ENCODE measurements around the gene CAPN12.

The CAPN12 gene

DNA sequence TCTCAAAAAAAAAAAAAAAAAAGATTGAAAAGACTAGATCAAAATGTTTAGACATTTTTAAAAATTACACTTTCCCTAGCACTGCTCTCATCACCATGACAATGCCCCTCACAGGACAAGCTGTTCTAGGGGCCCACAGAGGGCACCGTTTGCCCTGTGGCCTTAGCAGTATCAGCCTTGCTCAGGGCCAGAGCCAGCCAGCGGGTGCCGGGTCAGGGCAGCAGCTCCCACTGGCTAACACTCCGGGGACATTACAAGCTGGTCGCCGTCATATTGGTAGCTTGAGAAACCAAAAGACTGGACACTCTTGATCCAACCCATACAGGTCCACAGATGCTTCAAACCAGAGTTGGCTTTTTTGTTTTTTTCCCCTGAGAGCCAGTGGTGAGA lies 18.0 kb downstream of the CAPN12 start:
- ATAC-seq = no peak
- H3K9me3 Mint-ChIP-seq = no peaks in the 10 kb centered on the region
- peaks cover 98% of the 10 kb centered on the region for H3K36me3 Mint-ChIP-seq
- DNase-seq (ENCODE audit: low spot score in 2 of 2) = no peak
- H3K4me1 Mint-ChIP-seq = peaks cover 53% of the 10 kb centered on the region
- peak overlapping the region; percentile 90 for H3K27ac Mint-ChIP-seq
- peak overlapping the region; percentile 22 for H3K4me3 Mint-ChIP-seq

DNA sequence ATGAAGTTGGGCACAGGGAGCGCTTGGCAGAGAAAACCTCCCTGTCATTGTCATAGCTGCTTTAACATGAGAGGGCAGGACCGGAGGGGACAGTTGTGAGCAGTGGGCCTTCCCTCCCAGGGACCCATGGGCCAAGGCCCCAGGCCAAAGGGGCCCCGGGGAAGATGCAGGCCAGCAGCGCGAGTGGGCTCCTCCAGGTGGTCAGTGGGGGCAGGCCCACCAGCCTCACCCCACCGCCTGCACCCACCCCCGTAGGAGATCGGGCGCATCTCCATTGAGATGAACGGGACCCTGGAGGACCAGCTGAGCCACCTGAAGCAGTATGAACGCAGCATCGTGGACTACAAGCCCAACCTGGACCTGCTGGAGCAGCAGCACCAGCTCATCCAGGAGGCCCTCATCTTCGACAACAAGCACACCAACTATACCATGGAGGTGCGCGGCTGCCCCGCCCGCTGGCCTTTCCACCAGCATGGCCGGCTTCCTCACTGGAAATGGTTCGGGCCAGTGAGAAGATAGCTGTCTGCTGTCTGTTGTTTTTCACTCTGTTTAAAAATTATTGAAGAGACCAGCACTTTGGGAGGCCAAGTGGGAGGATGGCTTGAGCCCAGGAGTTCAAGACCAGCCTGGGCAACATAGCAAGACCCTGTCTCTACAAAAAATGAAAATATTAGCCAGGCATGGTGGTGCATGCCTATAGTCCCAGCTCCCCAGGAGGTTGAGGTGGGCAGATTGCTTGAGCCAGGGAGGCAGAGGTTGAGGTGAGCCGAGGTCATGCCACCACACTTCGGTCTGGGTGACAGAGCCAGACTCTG lies 18.6 kb downstream of the CAPN12 start:
- Mint-ChIP-seq H3K36me3 (peaks cover 98% of the 10 kb centered on the region), H3K9me3 (no peaks in the 10 kb centered on the region), H3K4me3 (peak overlapping the region; percentile 22), H3K27ac (peak overlapping the region; percentile 90), H3K4me1 (peaks cover 53% of the 10 kb centered on the region)
- DNase-seq (ENCODE audit: low spot score in 2 of 2) (no peak), ATAC-seq (no peak)

DNA sequence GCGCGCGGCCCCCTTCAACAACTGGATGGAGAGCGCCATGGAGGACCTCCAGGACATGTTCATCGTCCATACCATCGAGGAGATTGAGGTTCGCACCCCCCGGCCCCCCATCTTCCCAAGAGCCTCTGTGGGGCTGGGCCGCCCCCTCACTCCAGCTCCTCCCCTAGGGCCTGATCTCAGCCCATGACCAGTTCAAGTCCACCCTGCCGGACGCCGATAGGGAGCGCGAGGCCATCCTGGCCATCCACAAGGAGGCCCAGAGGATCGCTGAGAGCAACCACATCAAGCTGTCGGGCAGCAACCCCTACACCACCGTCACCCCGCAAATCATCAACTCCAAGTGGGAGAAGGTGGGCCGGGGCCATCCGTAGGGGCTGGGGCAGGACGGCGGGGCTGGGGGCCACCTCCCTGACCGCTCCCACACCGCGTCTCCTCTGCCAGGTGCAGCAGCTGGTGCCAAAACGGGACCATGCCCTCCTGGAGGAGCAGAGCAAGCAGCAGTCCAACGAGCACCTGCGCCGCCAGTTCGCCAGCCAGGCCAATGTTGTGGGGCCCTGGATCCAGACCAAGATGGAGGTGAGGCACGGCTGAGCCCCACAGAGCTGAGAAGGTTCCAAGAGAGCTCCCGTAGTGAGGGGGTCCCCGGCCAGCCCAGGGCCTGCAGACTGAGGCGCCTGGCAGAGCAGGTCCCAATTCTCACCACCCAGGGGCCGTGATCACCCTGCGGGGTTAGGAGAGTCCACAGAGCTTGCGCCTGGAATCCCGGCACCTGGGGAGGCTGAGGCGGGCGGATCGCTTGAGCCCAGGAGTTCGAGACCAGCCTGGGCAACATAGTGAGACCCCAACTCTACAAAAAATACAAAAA lies 20.1 kb downstream of the CAPN12 start:
- no peak for ATAC-seq
- H3K9me3 Mint-ChIP-seq = no peaks in the 10 kb centered on the region
- DNase-seq (ENCODE audit: low spot score in 2 of 2) = no peak
- peaks cover 95% of the 10 kb centered on the region for H3K36me3 Mint-ChIP-seq
- peaks cover 39% of the 10 kb centered on the region for H3K4me1 Mint-ChIP-seq
- H3K27ac Mint-ChIP-seq = peak overlapping the region; percentile 56
- H3K4me3 Mint-ChIP-seq = no peak overlapping the region

DNA sequence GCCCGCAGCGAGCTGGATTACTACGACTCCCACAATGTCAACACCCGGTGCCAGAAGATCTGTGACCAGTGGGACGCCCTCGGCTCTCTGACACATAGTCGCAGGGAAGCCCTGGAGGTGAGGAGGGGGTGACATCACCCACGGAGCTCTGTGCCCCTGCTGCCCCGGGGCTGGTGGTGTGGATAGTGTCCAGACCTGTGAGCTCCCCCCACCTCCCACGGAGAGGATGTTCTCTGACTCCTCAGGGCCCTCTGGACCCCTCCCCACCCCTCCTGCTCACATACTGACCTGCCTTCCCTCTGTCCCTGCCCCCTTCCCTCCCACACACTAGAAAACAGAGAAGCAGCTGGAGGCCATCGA lies 20.7 kb downstream of the CAPN12 start:
- H3K9me3 Mint-ChIP-seq = no peaks in the 10 kb centered on the region
- DNase-seq (ENCODE audit: low spot score in 2 of 2) = no peak
- no peak for ATAC-seq
- peaks cover 35% of the 10 kb centered on the region for H3K4me1 Mint-ChIP-seq
- H3K27ac Mint-ChIP-seq = peak overlapping the region; percentile 70
- peaks cover 95% of the 10 kb centered on the region for H3K36me3 Mint-ChIP-seq
- H3K4me3 Mint-ChIP-seq = no peak overlapping the region

DNA sequence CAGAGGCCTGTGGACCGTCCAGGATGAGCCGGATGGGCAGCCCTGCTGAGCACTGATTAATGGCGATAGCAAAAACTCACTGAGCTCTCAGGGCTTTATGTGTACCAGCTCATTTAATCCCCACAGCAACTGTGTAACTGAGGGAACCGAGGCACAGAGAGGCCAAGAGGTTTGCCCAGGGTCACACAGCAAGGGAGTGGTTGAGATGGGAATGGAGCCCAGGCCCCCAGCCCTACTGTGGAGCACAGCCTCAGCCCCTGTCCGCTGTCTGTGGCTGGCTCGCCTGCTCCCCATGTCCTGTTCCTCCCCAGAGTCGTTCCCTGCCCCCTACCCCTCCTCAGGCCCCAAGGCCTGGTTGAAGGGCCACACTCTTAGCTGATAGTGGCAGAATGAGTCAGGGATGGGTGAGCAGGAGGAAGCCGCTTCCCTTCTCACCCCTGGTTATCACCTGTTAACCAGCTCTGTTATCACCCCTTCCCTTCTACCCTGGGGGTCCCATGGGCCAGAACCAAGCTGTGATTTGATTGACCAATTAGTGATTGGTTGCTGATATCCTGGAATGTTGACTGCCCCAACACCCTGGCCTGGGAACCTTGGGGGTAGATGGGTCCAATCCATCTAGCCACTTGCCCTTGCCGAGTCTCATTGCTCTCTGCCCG lies 21.2 kb downstream of the CAPN12 start:
- DNase-seq (ENCODE audit: low spot score in 2 of 2) = no peak
- Mint-ChIP-seq H3K27ac (peak overlapping the region; percentile 70), H3K9me3 (no peaks in the 10 kb centered on the region), H3K36me3 (peaks cover 95% of the 10 kb centered on the region), H3K4me1 (peaks cover 30% of the 10 kb centered on the region), H3K4me3 (no peak overlapping the region)
- no peak for ATAC-seq

- peaks cover 22% of the 10 kb centered on the region for H3K4me1 Mint-ChIP-seq
- peak overlapping the region; percentile 70 for H3K27ac Mint-ChIP-seq
Measured at GRCh38 chr19:38721979-38722773, 22.1 kb downstream of the CAPN12 start.

DNA sequence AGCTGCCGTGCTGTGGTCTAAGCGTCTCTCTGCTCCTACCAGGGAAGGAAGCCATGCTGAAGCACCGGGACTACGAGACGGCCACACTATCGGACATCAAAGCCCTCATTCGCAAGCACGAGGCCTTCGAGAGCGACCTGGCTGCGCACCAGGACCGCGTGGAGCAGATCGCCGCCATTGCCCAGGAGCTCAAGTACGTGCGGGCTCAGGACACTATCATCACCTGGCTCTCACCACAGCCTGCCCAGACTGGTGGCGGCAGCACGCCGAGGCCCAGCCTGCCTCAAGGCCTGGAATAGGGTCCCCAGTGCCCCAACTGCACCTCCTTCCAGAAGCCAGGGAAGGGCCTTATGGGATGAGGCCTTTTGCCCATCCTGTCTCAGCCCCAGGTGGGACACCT lies 22.8 kb downstream of the CAPN12 start:
- Mint-ChIP-seq H3K4me1 (peaks cover 15% of the 10 kb centered on the region), H3K27ac (peak overlapping the region; percentile 70), H3K9me3 (no peaks in the 10 kb centered on the region), H3K36me3 (peaks cover 97% of the 10 kb centered on the region), H3K4me3 (no peak overlapping the region)
- DNase-seq (ENCODE audit: low spot score in 2 of 2) (no peak), ATAC-seq (no peak)

More at GRCh38 chr19:38721979-38722773, 22.1 kb downstream of the CAPN12 start:
- no peak for ATAC-seq
- H3K4me3 Mint-ChIP-seq = no peak overlapping the region
- H3K9me3 Mint-ChIP-seq = no peaks in the 10 kb centered on the region
- DNase-seq (ENCODE audit: low spot score in 2 of 2) = no peak
- peaks cover 96% of the 10 kb centered on the region for H3K36me3 Mint-ChIP-seq

DNA sequence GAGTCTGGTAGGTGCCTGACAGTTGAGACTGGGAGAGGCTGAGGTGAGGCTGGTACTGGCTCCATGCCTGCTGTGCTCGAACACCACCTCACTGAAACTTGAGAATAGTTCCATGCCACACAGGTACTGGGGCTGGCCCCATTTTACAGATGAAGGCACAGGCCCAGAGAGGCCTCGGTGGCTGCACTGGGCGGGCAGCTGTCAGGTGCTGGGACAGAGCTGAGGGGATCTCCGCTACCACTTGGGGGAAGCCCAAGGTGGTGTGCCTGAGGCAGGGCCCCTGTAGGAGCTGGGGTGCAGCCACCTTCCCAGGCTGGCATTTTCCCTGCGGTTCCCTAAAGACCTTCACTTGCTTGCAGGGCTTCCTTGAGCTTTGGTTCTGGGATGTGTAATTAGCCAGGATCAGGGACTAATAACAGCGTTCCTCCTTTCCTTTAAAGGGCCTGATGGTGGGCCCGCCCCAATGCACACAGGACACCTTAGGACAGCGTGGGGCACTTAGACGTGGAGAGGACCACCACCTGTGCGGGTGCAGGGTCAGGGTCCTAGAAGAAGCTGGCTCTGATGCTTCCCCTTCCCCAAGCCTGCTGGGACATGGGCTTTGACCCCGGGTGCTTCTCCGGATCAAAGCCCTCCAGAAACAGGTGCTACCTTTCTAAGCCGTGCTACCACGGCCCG lies 23.6 kb downstream of the CAPN12 start:
- DNase-seq (ENCODE audit: low spot score in 2 of 2) = no peak
- no peak for ATAC-seq
- peaks cover 7% of the 10 kb centered on the region for H3K4me1 Mint-ChIP-seq
- no peak overlapping the region for H3K4me3 Mint-ChIP-seq
- H3K36me3 Mint-ChIP-seq = peaks cover 97% of the 10 kb centered on the region
- no peaks in the 10 kb centered on the region for H3K9me3 Mint-ChIP-seq
- H3K27ac Mint-ChIP-seq = peak overlapping the region; percentile 48

- Mint-ChIP-seq H3K9me3 (no peaks in the 10 kb centered on the region), H3K4me1 (peaks cover 3% of the 10 kb centered on the region), H3K27ac (peak overlapping the region; percentile 48), H3K4me3 (no peak overlapping the region), H3K36me3 (peaks cover 97% of the 10 kb centered on the region)
- ATAC-seq (no peak), DNase-seq (ENCODE audit: low spot score in 2 of 2) (no peak)
Measured at GRCh38 chr19:38719761-38720558, 24.3 kb downstream of the CAPN12 start.

- ATAC-seq = no peak
- no peak for DNase-seq (ENCODE audit: low spot score in 2 of 2)
- H3K9me3 Mint-ChIP-seq = no peaks in the 10 kb centered on the region
- peaks cover 5% of the 10 kb centered on the region for H3K4me1 Mint-ChIP-seq
- H3K4me3 Mint-ChIP-seq = no peak overlapping the region
- peak overlapping the region; percentile 69 for H3K27ac Mint-ChIP-seq
- H3K36me3 Mint-ChIP-seq = peaks cover 97% of the 10 kb centered on the region
Measured at GRCh38 chr19:38718747-38719543, 25.3 kb downstream of the CAPN12 start.

GRCh38 chr19:38717855-38718254 lies 26.4 kb downstream of the CAPN12 start:
- ATAC-seq = no peak
- peak overlapping the region; percentile 69 for H3K27ac Mint-ChIP-seq
- peaks cover 97% of the 10 kb centered on the region for H3K36me3 Mint-ChIP-seq
- H3K4me1 Mint-ChIP-seq = peaks cover 11% of the 10 kb centered on the region
- no peak for DNase-seq (ENCODE audit: low spot score in 2 of 2)
- no peaks in the 10 kb centered on the region for H3K9me3 Mint-ChIP-seq
- H3K4me3 Mint-ChIP-seq = no peak overlapping the region

DNA sequence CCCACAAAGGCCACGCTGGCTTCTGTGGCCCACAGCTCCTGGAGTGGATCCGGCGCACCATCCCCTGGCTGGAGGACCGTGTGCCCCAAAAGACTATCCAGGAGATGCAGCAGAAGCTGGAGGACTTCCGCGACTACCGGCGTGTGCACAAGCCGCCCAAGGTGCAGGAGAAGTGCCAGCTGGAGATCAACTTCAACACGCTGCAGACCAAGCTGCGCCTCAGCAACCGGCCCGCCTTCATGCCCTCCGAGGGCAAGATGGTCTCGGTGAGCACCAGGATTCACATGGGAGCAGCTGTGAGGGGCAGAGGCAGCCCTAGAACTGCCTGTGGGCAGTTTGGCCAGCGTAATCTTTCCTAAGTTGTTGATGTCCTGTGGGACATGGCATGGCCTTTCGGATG lies 27.2 kb downstream of the CAPN12 start:
- Mint-ChIP-seq H3K4me3 (no peak overlapping the region), H3K9me3 (no peaks in the 10 kb centered on the region), H3K36me3 (peaks cover 94% of the 10 kb centered on the region), H3K4me1 (peaks cover 11% of the 10 kb centered on the region), H3K27ac (peak overlapping the region; percentile 69)
- no peak for ATAC-seq
- DNase-seq (ENCODE audit: low spot score in 2 of 2) = no peak

DNA sequence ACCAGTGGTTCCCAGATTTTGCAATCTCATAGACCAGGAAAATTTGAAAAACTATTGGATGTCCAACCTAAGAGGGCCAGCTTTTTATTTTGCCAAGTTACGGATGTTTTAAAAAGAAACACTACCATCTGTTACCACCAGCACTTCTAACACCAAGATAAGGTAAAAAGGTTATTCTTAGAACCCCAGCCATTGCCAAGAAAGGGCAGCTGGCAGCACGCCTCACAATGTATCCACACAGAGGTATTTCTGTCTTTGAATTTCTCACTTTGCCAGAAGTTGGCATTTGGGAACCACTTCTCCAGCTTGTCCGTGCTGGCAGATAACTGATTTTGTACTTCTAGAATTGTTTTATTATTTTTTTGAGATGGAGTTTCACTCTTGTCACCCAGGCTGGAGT lies 28.7 kb downstream of the CAPN12 start:
- no peak overlapping the region for H3K4me3 Mint-ChIP-seq
- ATAC-seq (no peak), DNase-seq (ENCODE audit: low spot score in 2 of 2) (no peak)
- no peaks in the 10 kb centered on the region for H3K9me3 Mint-ChIP-seq
- peaks cover 94% of the 10 kb centered on the region for H3K36me3 Mint-ChIP-seq
- no peak overlapping the region for H3K27ac Mint-ChIP-seq
- H3K4me1 Mint-ChIP-seq = peaks cover 17% of the 10 kb centered on the region
